ENCODE data around the gene GXYLT1. TPM values are rescaled to one million over a fixed set of nuclear protein-coding genes. Genes with fewer than 3 reads are reported as not detected.

GXYLT1 gene
- total RNA-seq, 1 donor from 2014 or later: 11.6 TPM

GRCh38 chr12:42174978-42175377, 30.3 kb upstream of the GXYLT1 start:
- H3K27me3 Mint-ChIP-seq (ENCODE audit: low read depth): no peaks in the 10 kb centered on the region
- peaks cover 19% of the 10 kb centered on the region for H3K36me3 Mint-ChIP-seq (ENCODE audit: low read depth)
- no peak overlapping the region for H3K27ac Mint-ChIP-seq (ENCODE audit: unreplicated experiment)
- H3K4me3 Mint-ChIP-seq (ENCODE audit: unreplicated experiment): no peak overlapping the region
- no peak for DNase-seq (ENCODE audit: low spot score)
- H3K9me3 Mint-ChIP-seq (ENCODE audit: low read depth): peaks cover 13% of the 10 kb centered on the region
- H3K4me1 Mint-ChIP-seq (ENCODE audit: low read depth): peaks cover 23% of the 10 kb centered on the region
- no peak for TF ChIP-seq CTCF (IDR thresholded peaks at IDR 0.05)

DNA sequence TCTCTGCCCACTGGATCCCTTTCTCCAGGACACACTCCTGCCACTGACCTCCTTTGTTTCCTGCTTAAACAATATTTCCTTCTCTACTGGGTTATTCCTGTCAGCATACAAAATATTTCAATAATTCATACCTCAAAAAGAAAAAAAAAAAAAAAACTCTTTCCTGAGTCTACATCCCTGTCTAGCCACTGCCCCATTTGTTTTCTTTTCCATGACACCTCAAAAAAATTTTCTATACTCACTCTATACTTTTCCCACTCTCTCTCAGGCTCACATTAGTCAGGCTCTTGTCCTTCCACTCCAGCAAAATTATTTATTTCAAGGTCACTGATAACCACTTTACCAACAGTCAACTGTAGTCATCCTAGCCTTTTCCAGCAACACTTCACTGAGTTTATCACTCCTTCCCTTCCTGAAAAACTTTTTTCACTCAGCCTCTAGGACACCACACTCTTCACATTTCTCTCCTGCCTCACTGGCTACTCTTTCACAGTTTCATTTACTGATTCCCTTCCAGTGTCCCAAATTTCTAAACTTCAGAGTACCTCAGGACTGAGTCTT, 29.4 kb upstream of the GXYLT1 start:
- no peak for TF ChIP-seq CTCF (IDR thresholded peaks at IDR 0.05)
- Mint-ChIP-seq H3K9me3 (ENCODE audit: low read depth) (peaks cover 13% of the 10 kb centered on the region), H3K4me3 (ENCODE audit: unreplicated experiment) (no peak overlapping the region), H3K4me1 (ENCODE audit: low read depth) (peaks cover 24% of the 10 kb centered on the region), H3K36me3 (ENCODE audit: low read depth) (peaks cover 19% of the 10 kb centered on the region), H3K27ac (ENCODE audit: unreplicated experiment) (peak overlapping the region; percentile 70), H3K27me3 (ENCODE audit: low read depth) (no peaks in the 10 kb centered on the region)
- DNase-seq (ENCODE audit: low spot score): no peak

DNA sequence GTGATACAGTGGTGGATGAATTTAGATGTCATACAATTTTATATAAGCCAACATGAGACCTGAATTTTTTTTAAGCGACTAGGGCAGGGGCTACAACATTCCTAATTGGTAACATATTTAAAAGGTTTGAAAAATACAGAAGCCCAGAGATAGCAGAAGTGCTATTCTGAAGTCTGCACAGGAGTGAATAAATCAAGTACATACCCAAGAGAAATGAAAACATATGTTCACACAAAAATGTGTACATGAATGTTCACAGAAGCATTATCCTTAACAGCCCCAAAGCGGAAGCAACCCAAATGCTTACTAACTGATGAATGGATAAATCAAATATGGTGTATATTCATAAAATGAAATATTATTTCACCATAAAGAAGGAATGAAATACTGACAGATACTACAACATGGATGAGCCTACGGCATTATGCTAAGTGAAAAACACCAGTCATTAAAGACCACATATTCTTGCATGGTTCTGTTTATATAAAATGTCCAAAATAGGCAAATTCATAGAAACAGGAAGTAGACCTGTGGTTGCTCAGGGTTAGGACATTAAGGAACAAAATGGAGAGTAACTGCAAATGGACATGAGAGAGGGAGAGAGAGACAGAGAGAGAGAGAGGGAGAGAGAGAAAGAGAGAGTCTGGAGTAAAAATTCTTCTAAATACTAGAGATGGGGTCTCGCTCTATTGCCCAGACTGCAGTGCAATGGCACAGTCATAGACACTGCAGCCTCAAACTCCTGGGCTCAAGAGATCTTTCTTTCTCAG, 28.0 kb upstream of the GXYLT1 start:
- no peak for TF ChIP-seq CTCF (IDR thresholded peaks at IDR 0.05)
- DNase-seq (ENCODE audit: low spot score): no peak
- H3K4me3 Mint-ChIP-seq (ENCODE audit: unreplicated experiment): no peak overlapping the region
- peaks cover 34% of the 10 kb centered on the region for H3K4me1 Mint-ChIP-seq (ENCODE audit: low read depth)
- peak overlapping the region; percentile 74 for H3K27ac Mint-ChIP-seq (ENCODE audit: unreplicated experiment)
- peaks cover 13% of the 10 kb centered on the region for H3K9me3 Mint-ChIP-seq (ENCODE audit: low read depth)
- no peaks in the 10 kb centered on the region for H3K27me3 Mint-ChIP-seq (ENCODE audit: low read depth)
- peaks cover 18% of the 10 kb centered on the region for H3K36me3 Mint-ChIP-seq (ENCODE audit: low read depth)

- Mint-ChIP-seq H3K4me3 (ENCODE audit: unreplicated experiment) (no peak overlapping the region), H3K27ac (ENCODE audit: unreplicated experiment) (peak overlapping the region; percentile 91), H3K27me3 (ENCODE audit: low read depth) (no peaks in the 10 kb centered on the region), H3K4me1 (ENCODE audit: low read depth) (peaks cover 33% of the 10 kb centered on the region), H3K36me3 (ENCODE audit: low read depth) (peaks cover 3% of the 10 kb centered on the region), H3K9me3 (ENCODE audit: low read depth) (no peaks in the 10 kb centered on the region)
- TF ChIP-seq CTCF (IDR thresholded peaks at IDR 0.05): no peak
- DNase-seq (ENCODE audit: low spot score): no peak
Observed at GRCh38 chr12:42167711-42168110, 23.0 kb upstream of the GXYLT1 start.

DNA sequence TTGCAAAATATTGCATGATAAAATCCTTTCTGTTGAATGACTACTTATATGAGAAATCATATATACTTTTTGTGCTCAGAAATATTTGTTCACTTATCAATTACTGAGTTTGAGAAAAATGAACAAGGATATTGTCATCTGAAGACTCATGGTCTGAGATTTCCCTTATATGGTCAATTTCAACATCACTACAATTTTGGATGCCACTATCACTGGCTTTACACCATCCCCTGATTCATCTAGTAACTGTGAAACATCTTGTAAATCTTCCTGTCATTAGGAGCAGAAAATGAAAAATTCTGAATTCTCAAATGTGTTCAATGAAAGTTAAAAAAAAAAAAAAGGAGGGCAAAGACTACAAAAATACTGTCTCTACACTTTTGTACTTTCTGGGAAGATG, 21.8 kb upstream of the GXYLT1 start:
- peaks cover 2% of the 10 kb centered on the region for H3K36me3 Mint-ChIP-seq (ENCODE audit: low read depth)
- no peak for DNase-seq (ENCODE audit: low spot score)
- H3K4me3 Mint-ChIP-seq (ENCODE audit: unreplicated experiment): no peak overlapping the region
- no peaks in the 10 kb centered on the region for H3K27me3 Mint-ChIP-seq (ENCODE audit: low read depth)
- peak overlapping the region; percentile 79 for H3K27ac Mint-ChIP-seq (ENCODE audit: unreplicated experiment)
- no peaks in the 10 kb centered on the region for H3K9me3 Mint-ChIP-seq (ENCODE audit: low read depth)
- TF ChIP-seq CTCF (IDR thresholded peaks at IDR 0.05): no peak
- peaks cover 36% of the 10 kb centered on the region for H3K4me1 Mint-ChIP-seq (ENCODE audit: low read depth)
